AG09309 (cell line): ENCODE results near the gene UBE2D3.
"Not testable (repeated sequence)": the region's sequence is repeated elsewhere in the genome, so short reads cannot be mapped to it uniquely, and the experiment has no call there.

ENCODE experiments used
- DNase-seq: peaks from one replicate; pipeline ENCODE4 v3.0.0-alpha.2; 2010; ENCODE audit warnings: low read depth
- H3K4me3 ChIP-seq: 2 replicates; pipeline ENCODE4 v1.5.1; 2011; ENCODE audit warnings: mild to moderate bottlenecking, low read depth, low read length, moderate library complexity; ENCODE audit not compliant: control insufficient read depth
- CTCF ChIP-seq: IDR thresholded peaks from 2 replicates; pipeline ENCODE4 v1.5.1; 2011; ENCODE audit warnings: mild to moderate bottlenecking, low read depth, low read length, inconsistent platforms; ENCODE audit not compliant: insufficient read depth, control insufficient read depth; ENCODE audit errors: missing control alignments

Gene UBE2D3

GRCh38 chr4:102826890-102827673 is at the start of gene UBE2D3:
UBE2D3 (minus strand) TSS chr4:102827551; CDS start chr4:102826508, 1,043 bp downstream.
- no peak for TF ChIP-seq CTCF
- H3K4me3 ChIP-seq: peak within 1 kb of the TSS; percentile 80
- peak; percentile 92 for DNase-seq

- DNase-seq: no peak
- TF ChIP-seq CTCF: no peak
- no peak overlapping the region for H3K4me3 ChIP-seq
Measured at GRCh38 chr4:102871772-102872171, 44.4 kb upstream of the UBE2D3 start.

- TF ChIP-seq CTCF: no peak
- H3K4me3 ChIP-seq: peak overlapping the region; percentile 61
- DNase-seq: no peak
Measured at GRCh38 chr4:102869569-102870197, 42.3 kb upstream of the UBE2D3 start.

GRCh38 chr4:102868781-102869568 is 41.6 kb upstream of the UBE2D3 start, which contains the start of gene CISD2:
CISD2 (plus strand) TSS chr4:102868992; CDS start chr4:102869085, 93 bp downstream.
- TF ChIP-seq CTCF: no peak
- H3K4me3 ChIP-seq: peak within 1 kb of the TSS; percentile 61
- DNase-seq: peak; percentile 43

- TF ChIP-seq CTCF: no peak
Measured at GRCh38 chr4:102868153-102868780, 40.9 kb upstream of the UBE2D3 start.

GRCh38 chr4:102867278-102868152 is 40.2 kb upstream of the UBE2D3 start:
- DNase-seq: no peak
- peak overlapping the region; percentile 61 for H3K4me3 ChIP-seq
- TF ChIP-seq CTCF: no peak

More at GRCh38 chr4:102868153-102868780, 40.9 kb upstream of the UBE2D3 start:
- no peak for DNase-seq
- H3K4me3 ChIP-seq: peak overlapping the region; percentile 61

- not testable (repeated sequence) for H3K4me3 ChIP-seq, DNase-seq
Measured at GRCh38 chr4:102865327-102865726, 38.0 kb upstream of the UBE2D3 start.
